Adrenal gland (tissue), 5 donors: ENCODE data around the gene GPC1.

Experiments used
- CTCF ChIP-seq, 6 experiments: fragments of 450-650 bp in 4 of 6; fragments of 200-600 bp in 2 of 6; sonication (generic) in 1 of 6; IDR thresholded peaks; 1 replicate in 5 of 6; 2 replicates in 1 of 6; pipeline versions ENCODE4 v1.5.1 to v1.8.0; 2016 to 2021; ENCODE audit warnings: antibody characterized with exemption in 6 of 6, mild to moderate bottlenecking in 2 of 6, moderate library complexity in 1 of 6
- POLR2A ChIP-seq, 2 donors: fragments of 450-650 bp; IDR thresholded peaks; one replicate each; pipeline ENCODE4 v1.6.1; 2017; ENCODE audit warnings: antibody characterized with exemption in 2 of 2, mild to moderate bottlenecking in 2 of 2, moderate library complexity in 1 of 2
- donor health status: DM: no; HTN: no; CAD: no.

GRCh38 chr2:240438810-240439697, 3.6 kb downstream of the GPC1 start:
- TF ChIP-seq CTCF (IDR thresholded peaks at IDR 0.05) (no peak), POLR2A (IDR thresholded peaks at IDR 0.05) (no peak)
